RPMI7951 (cell line): ENCODE data around the gene USP24. TPM values are rescaled to one million over a fixed set of nuclear protein-coding genes. Genes with fewer than 3 reads are reported as not detected.

Experiments
- DNase-seq: peaks from one replicate; pipeline ENCODE4 v3.0.0-alpha.2; 2012; ENCODE audit warnings: low read depth
- total RNA-seq: library from RNA; depleted of rRNA; stranded (reverse); fragments of >200 nt; shearing (Covaris generic); gene quantifications from 2 replicates; pipeline ENCODE4 v1.2.3, GENCODE V29; 2014

The USP24 gene
- total RNA-seq, 1 experiment from 2014 or later, result 26.2 TPM

- DNase-seq, result no peak
These were observed 145.9 kb downstream of the USP24 start for GRCh38 chr1:55069280-55069679.

DNA sequence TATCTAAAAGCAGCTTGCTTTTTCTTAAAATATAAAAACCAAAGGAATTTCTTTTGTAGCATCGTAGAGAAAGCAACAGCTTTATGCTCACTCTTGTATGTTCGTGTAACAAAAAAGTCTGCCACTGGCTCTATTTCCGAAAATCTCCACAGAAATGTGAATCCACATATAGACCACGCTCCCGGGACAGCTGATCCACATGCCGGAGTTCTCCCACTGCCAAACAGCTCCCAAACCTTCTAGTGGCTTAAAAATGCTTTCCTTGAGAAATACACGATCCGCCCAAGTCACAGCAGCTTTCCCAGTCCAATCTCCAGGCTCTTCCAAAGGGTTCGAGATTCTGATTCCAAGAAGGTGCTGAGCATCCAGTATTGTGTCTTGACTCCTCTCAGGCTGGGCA, 146.5 kb downstream of the USP24 start:
- DNase-seq, result no peak

DNA sequence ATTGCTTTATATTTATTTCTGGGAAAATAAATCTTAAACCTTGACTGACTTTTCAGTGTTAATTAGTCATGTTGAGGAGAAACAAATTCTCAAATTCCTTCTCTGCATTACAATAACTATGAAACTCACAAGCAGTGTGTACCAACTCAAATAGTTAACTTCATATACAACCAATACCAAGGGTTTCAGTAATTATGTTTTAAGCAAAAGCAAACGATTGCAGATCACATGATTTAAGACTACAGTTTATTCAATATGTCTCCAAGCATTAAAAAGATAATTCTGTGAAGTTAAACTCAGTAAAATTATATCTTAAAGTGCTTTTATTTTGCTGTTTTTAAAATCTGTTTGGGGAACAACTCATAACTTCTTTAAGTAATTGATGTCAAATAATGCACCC, 147.2 kb downstream of the USP24 start:
- DNase-seq, result no peak

DNA sequence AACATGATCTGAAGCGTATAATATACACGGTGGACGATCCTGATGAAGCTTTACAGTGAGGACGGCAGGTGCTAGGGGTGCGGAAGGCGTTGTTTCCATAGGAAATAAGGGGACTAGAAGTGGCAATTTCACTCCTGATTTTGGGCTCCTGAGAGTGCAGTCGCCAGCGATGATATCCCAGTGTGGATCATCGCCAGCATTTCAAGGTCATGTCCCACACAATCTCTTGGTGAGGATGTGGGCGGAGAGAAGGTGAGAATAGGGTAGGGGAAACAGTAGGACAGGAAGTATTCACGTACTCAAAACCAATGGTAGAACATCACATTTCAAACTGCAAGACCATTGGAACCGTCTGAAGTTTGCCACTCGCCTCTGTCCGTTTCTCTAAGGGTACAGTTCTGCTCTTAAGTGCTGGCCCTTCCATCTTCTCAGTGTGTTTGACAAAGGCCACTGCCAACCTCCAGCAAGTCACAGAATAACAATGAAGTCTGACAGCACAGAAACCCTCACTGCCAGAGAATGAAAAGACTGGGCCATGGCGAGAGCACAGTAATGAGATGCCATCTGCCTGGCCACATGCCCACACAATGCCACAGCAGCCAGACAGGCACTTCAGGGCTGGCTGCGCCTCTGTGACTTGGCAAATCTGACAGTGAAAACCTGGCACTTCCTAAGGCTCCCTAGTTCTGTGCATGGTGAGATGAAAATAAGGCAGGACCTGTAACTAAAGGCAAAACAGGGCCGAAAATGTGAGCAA, 148.0 kb downstream of the USP24 start:
- no peak for DNase-seq

GRCh38 chr1:55065648-55066047, 149.5 kb downstream of the USP24 start:
- DNase-seq, result no peak

- DNase-seq, result peak; percentile 16
These were observed 150.3 kb downstream of the USP24 start for GRCh38 chr1:55064861-55065263.

DNA sequence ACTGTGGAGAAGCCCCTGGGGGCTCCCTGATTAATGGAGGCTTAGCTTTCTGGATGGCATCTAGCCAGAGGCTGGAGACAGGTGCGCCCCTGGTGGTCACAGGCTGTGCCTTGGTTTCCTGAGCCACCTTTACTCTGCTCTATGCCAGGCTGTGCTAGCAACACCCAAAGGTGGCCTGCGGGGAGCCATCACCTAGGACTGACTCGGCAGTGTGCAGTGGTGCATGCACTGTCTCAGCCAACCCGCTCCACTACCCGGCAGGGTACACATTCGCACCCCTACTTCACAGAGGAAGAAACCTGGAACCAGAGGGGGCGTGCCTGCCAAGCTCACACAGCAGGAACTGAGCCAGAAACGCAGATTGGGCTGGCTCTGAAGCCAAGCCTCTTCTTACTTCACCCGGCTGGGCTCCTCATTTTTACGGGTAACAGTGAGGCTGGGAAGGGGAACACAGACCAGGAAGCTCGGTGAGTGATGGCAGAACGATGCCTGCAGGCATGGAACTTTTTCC, 151.0 kb downstream of the USP24 start:
- peak; percentile 43 for DNase-seq

GRCh38 chr1:55063577-55063942, 151.6 kb downstream of the USP24 start:
- no peak for DNase-seq

- DNase-seq, result no peak
These were observed 152.2 kb downstream of the USP24 start for GRCh38 chr1:55062801-55063576.

DNA sequence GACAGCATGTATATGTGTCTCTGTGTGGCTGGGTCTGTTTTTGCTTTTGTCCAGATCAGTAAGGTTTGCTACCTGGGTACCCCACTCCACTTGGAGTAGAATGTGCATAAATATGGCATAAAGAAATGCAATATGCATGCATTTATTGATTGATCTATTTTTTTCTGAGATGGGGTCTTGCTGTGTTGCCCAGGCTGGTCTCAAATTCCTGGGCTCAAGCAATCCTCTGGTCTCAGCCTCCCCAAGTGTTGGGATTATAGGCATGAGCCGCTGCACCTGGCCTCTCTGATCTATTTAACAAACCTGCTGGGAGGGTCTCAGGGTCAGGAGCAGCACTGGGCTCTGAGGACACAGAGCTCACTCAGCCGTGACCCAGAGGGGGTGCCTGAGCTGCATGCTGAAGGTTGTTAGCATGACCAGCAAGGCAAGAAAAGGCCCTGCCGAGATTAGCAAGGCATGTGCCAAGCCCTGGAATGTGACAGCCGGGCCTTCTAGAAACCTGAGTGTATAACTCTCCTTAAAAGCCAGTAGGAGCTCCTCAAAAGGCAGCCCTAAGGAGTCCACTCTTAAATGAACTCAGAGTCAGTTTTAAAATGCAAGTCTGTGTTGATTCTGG, 153.3 kb downstream of the USP24 start:
- DNase-seq, result no peak

- DNase-seq, result no peak
These were observed 154.0 kb downstream of the USP24 start for GRCh38 chr1:55061000-55061705.

DNA sequence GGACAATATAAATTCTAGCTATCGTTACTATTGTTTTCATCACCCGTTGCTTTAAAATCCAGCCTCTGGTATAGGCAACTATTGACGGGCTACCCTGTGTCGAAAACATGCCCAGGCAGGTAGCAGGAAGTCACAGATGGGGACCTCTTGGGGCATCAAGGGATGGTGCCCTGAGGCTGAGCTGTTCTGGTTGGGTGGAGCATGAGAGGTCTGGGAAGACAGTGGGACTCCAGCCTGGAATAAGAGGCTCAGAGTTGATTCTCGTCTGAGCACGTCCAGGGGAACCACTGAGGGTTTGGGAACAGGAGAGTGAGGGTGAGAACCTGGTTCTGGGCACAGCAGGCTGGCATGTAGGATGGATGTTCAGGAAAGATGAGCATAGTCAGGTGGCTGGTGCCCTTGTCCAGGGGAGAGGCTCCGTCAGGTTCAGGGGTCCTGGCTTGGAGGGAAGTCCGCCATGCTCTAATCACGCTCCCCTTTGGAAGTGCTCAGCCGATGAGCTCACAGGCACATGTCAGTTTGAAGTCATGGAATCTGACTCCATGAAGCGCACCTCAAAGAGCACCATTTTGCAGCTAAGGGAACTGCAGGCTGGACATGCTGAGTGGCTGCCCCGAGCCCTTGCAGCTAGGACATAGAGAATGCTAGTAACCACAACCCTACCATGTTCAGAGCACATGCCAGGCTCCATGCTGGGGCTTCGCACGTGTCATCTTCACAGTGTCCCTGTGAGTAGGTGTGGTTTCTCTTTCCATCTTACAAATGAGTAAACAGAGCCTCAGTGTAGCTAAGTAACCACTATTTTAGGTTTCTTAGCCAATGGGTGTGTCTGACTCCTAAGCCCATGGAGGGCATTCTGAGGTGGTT, 154.8 kb downstream of the USP24 start:
- peak; percentile 29 for DNase-seq

DNA sequence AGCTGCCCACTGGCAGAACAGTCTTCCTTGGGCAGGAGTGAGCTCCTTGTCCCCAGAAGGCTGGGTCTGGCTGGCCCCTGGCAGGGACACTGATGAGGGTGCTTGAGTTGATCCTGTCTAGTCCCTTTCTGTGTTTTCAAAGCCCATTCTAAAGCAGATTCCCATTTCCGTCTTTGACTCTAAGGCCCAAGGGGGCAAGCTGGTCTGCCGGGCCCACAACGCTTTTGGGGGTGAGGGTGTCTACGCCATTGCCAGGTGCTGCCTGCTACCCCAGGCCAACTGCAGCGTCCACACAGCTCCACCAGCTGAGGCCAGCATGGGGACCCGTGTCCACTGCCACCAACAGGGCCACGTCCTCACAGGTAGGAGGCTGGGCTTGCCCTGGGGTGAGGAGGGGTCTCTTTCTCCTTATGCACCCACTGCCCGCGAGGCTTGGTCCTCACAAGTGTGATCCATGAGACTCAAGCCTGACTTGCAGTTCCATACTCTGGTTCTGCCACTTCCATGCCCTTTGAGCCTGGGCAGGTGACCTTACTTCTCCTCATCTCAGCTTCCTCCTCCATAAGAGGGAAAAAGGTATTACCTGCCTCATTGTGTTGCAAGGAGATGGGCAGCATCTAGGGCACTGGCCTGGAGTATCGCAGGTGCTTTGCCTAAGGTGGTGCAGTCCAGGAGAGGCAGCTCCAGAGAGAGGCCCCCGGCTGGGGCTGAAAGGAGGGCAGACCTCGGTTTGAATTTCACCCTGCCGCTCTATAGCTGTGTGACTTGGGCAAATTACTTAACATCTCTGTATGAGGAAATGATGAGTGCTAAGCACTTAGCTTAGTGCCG, 155.6 kb downstream of the USP24 start:
- DNase-seq, result no peak

DNA sequence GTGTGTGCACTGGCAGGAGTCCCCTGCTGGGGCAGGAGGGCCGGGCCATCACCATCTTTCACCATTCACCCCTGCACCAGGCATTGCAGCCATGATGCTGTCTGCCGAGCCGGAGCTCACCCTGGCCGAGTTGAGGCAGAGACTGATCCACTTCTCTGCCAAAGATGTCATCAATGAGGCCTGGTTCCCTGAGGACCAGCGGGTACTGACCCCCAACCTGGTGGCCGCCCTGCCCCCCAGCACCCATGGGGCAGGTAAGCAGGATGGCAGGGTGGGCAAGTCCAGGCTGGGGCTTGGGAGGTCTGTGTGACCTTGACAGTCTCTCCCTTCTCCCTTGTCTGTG, 157.2 kb downstream of the USP24 start:
- DNase-seq, result no peak

DNA sequence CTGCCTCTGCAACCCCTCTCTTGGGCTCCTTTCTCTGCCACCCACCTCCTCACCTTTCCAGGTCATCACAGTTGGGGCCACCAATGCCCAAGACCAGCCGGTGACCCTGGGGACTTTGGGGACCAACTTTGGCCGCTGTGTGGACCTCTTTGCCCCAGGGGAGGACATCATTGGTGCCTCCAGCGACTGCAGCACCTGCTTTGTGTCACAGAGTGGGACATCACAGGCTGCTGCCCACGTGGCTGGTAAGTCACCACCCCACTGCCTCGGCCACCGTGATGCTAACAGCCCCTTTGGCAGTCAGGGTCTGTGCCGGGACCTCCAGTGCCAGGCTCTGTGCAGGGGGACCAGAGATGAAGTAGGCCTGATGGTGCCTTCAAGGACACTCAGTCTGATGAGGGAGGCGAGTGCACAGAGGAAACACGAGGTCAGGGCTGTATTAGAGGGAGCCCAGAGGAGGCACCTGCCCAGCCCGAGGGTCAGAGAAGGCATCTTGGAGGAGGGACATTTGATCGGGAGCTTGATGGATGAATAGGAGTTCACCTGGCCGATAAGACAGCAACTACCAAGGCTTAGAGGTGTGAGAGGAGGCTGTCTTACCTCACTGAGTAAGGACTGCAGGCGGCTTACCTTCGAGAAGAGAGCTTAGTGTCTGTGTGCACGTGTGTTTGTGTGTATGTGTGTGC, 157.8 kb downstream of the USP24 start:
- DNase-seq, result no peak

DNA sequence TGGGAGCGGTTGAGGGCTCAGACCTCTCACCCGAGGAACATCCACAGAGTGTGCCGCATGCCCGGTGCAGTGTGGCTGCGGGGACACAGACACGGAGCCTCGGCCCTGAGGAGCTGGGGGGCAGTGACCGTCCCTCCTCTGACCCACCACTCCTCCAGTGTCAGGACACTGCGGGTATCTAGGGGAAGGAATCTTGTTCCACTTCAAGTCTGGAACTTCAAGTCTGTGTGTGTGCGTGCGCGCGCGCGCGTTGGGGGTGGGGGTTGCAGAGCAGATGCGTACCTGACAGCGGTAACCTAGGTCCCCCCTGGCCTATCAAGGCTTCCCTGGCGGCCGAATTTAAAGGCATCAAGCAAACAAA, 158.6 kb downstream of the USP24 start:
- no peak for DNase-seq

- no peak for DNase-seq
These were observed 159.1 kb downstream of the USP24 start for GRCh38 chr1:55055951-55056631.

- DNase-seq, result no peak
These were observed 159.9 kb downstream of the USP24 start for GRCh38 chr1:55055084-55055882.
